Measurements from ENCODE around the gene UBALD2.

- TF ChIP-seq CTCF (IDR thresholded peaks at IDR 0.05; ENCODE audit: borderline replicate concordance, extremely low read depth, low read length, poor library complexity, severe bottlenecking): no peak
- no peak for TF ChIP-seq EZH2 (IDR thresholded peaks at IDR 0.05; ENCODE audit: borderline replicate concordance, low read depth, low read length, severe bottlenecking)
Observed at GRCh38 chr17:76236603-76237002, 28.5 kb upstream of the UBALD2 start.

All from DND-41 (cell line).